Measurements from ENCODE around the gene B9D1. TPM values are rescaled to one million over a fixed set of nuclear protein-coding genes. Genes with fewer than 3 reads are reported as not detected.

B9D1 gene
- polyA plus RNA-seq, 3 donors: 1.0 TPM; not detected in 2

- Histone ChIP-seq H3K4me2 (replicated peaks; ENCODE audit: extremely low read depth, low read length, poor library complexity, severe bottlenecking) (no peak overlapping the region), H3K27me3 (ENCODE audit: control insufficient read depth in 2 of 2, insufficient read depth in 2 of 2, low read length in 2 of 2) (peaks cover 30 to 87% of the 10 kb centered on the region in 2 donors), H3K9me3 (replicated peaks in 1 of 2; ENCODE audit: control insufficient read depth in 1 of 2, insufficient read depth in 1 of 2, low read length in 2 of 2) (no peaks in the 10 kb centered on the region), H3K27ac (ENCODE audit: low read depth in 1 of 2, low read length in 2 of 2) (no peak overlapping the region), H3K4me1 (ENCODE audit: control insufficient read depth in 1 of 2, insufficient read depth in 2 of 2, low read length in 2 of 2) (peaks cover 8% of the 10 kb centered on the region in 2 donors), H3K79me2 (ENCODE audit: insufficient read depth, low read length) (no peaks in the 10 kb centered on the region), H3K4me3 (replicated peaks in 1 of 3; ENCODE audit: low read depth in 2 of 3, low read length in 3 of 3) (no peak overlapping the region), H2AFZ (ENCODE audit: insufficient read depth, low read depth, low read length, poor library complexity, severe bottlenecking) (no peak overlapping the region), H3K9ac (ENCODE audit: insufficient read depth, low read length, poor library complexity, severe bottlenecking) (no peak overlapping the region), H3K36me3 (replicated peaks in 1 of 2; ENCODE audit: control insufficient read depth in 1 of 2, insufficient read depth in 2 of 2, low read length in 2 of 2) (no peaks in the 10 kb centered on the region), H4K20me1 (ENCODE audit: insufficient read depth, low read length) (no peaks in the 10 kb centered on the region)
- TF ChIP-seq, protein P1, sequence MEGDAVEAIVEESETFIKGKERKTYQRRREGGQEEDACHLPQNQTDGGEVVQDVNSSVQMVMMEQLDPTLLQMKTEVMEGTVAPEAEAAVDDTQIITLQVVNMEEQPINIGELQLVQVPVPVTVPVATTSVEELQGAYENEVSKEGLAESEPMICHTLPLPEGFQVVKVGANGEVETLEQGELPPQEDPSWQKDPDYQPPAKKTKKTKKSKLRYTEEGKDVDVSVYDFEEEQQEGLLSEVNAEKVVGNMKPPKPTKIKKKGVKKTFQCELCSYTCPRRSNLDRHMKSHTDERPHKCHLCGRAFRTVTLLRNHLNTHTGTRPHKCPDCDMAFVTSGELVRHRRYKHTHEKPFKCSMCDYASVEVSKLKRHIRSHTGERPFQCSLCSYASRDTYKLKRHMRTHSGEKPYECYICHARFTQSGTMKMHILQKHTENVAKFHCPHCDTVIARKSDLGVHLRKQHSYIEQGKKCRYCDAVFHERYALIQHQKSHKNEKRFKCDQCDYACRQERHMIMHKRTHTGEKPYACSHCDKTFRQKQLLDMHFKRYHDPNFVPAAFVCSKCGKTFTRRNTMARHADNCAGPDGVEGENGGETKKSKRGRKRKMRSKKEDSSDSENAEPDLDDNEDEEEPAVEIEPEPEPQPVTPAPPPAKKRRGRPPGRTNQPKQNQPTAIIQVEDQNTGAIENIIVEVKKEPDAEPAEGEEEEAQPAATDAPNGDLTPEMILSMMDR (IDR thresholded peaks at IDR 0.05): no peak
- H3K27ac Mint-ChIP-seq: no peak overlapping the region
- H3K36me3 Mint-ChIP-seq: peaks cover 5 to 21% of the 10 kb centered on the region in 2 donors
- intact Hi-C loops (cut with micrococcal nuclease): no loop called here
- peaks cover 0 to 6% (median 0%) of the 10 kb centered on the region in 7 donors for H3K9me3 Mint-ChIP-seq
- H3K27me3 Mint-ChIP-seq (ENCODE audit: low read depth in 3 of 3): peaks cover 92 to 94% (median 93%) of the 10 kb centered on the region in 3 donors
- peak overlapping the region in 1 of 2 donors; percentile 65 for H3K4me3 Mint-ChIP-seq
- no peak for DNase-seq
- WGBS (ENCODE audit: insufficient coverage): no CpG with 5 or more reads among the region's 3 CpGs
- H3K4me1 Mint-ChIP-seq: peaks cover 17% of the 10 kb centered on the region
Measured at GRCh38 chr17:19316761-19317358, 45.7 kb downstream of the B9D1 start.

DNA sequence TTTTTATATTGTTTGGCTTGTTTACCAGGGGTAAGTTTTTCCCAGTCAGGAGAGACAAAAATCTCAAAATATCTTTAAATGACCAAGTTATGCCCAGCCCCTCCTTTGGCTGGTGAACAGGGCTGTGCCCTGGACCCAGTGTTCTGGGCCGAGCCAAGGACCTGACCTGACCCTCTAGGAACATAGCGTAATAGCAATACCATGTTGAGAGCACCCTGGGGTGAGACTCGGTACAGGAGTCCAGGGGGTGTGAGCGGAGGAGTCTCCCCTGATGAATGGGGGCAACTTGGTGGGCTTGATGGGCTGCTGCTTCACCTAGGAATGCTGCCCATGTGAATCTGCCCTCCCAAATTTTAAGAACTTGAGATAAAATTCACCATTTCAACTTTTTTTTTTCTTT is 47.4 kb downstream of the B9D1 start:
- Mint-ChIP-seq H3K36me3 (peaks cover 5 to 22% of the 10 kb centered on the region in 2 donors), H3K27ac (no peak overlapping the region), H3K4me3 (peak overlapping the region in 1 of 2 donors; percentile 79), H3K27me3 (ENCODE audit: low read depth in 3 of 3) (peaks cover 87 to 90% (median 90%) of the 10 kb centered on the region in 3 donors), H3K4me1 (peaks cover 22% of the 10 kb centered on the region), H3K9me3 (peaks cover 0 to 7% (median 0%) of the 10 kb centered on the region in 7 donors)
- H3K27ac ChIP-seq (ENCODE audit: low read depth in 1 of 2, low read length in 2 of 2): no peak overlapping the region
- intact Hi-C loops (cut with micrococcal nuclease): no loop called here
- DNase-seq: no peak
- no peaks in the 10 kb centered on the region for H3K79me2 ChIP-seq (ENCODE audit: insufficient read depth, low read length)
- TF ChIP-seq, protein P1 (IDR thresholded peaks at IDR 0.05): no peak
- H3K4me2 ChIP-seq (replicated peaks; ENCODE audit: extremely low read depth, low read length, poor library complexity, severe bottlenecking): no peak overlapping the region
- no peak overlapping the region for H3K4me3 ChIP-seq (replicated peaks in 1 of 3; ENCODE audit: low read depth in 2 of 3, low read length in 3 of 3)
- H3K9me3 ChIP-seq (replicated peaks in 1 of 2; ENCODE audit: control insufficient read depth in 1 of 2, insufficient read depth in 1 of 2, low read length in 2 of 2): no peaks in the 10 kb centered on the region
- peaks cover 13 to 16% of the 10 kb centered on the region in 2 donors for H3K4me1 ChIP-seq (ENCODE audit: control insufficient read depth in 1 of 2, insufficient read depth in 2 of 2, low read length in 2 of 2)
- peaks cover 24 to 80% of the 10 kb centered on the region in 2 donors for H3K27me3 ChIP-seq (ENCODE audit: control insufficient read depth in 2 of 2, insufficient read depth in 2 of 2, low read length in 2 of 2)
- no peak overlapping the region for H3K9ac ChIP-seq (ENCODE audit: insufficient read depth, low read length, poor library complexity, severe bottlenecking)
- no peak overlapping the region for H2AFZ ChIP-seq (ENCODE audit: insufficient read depth, low read depth, low read length, poor library complexity, severe bottlenecking)
- no peaks in the 10 kb centered on the region for H3K36me3 ChIP-seq (replicated peaks in 1 of 2; ENCODE audit: control insufficient read depth in 1 of 2, insufficient read depth in 2 of 2, low read length in 2 of 2)
- 91% methylated on average over 4 of the region's 4 CpGs for WGBS (ENCODE audit: insufficient coverage)
- no peaks in the 10 kb centered on the region for H4K20me1 ChIP-seq (ENCODE audit: insufficient read depth, low read length)
